ENCODE data around the gene TLK1. TPM values are rescaled to one million over a fixed set of nuclear protein-coding genes. Genes with fewer than 3 reads are reported as not detected.

Gene TLK1
- total and polyA plus RNA-seq, 7 experiments from 2014 or later = 40.0 to 191 (median 113) TPM

DNA sequence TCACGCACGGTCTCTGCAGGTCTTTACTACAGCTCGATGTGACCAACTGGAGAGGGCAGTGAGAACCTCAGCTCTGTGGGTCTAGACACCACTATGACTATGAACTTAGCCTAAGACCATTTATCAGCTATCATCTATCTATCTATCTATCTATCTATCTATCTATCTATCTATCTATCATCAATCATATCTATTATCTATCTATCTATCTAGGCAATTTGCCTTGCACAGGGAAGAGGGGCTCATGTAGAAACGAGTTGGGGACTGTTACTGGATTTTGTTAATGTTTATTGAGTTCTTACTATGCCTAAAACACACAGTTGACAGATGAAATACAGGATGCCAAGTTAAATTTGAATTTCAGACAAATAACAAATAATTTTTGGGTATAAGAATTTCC is 41.1 kb upstream of the TLK1 start:
- Histone ChIP-seq H3K4me3 (ENCODE audit: low read length) (no peak overlapping the region), H3K9me3 (ENCODE audit: control insufficient read depth in 2 of 3, low read length in 3 of 3) (no peaks in the 10 kb centered on the region), H3K4me1 (ENCODE audit: control insufficient read depth in 2 of 2, insufficient read depth in 2 of 2, low read length in 2 of 2) (no peaks in the 10 kb centered on the region), H3K36me3 (ENCODE audit: control insufficient read depth in 2 of 3, insufficient read depth in 3 of 3, low read length in 3 of 3) (no peaks in the 10 kb centered on the region), H3K27ac (ENCODE audit: low read depth, low read length) (no peak overlapping the region), H3K27me3 (ENCODE audit: control insufficient read depth in 2 of 2, insufficient read depth in 2 of 2, low read length in 2 of 2) (no peaks in the 10 kb centered on the region)
- Mint-ChIP-seq H3K36me3 (peaks cover 0 to 3% (median 0%) of the 10 kb centered on the region in 5 donors), H3K27me3 (peaks cover 0 to 2% (median 0%) of the 10 kb centered on the region in 5 donors), H3K4me3 (no peak overlapping the region), H3K27ac (no peak overlapping the region), H3K9me3 (peaks cover 0 to 7% (median 0%) of the 10 kb centered on the region in 11 donors), H3K4me1 (no peaks in the 10 kb centered on the region)
- POLR2A ChIA-PET = no interaction called here
- intact Hi-C loops (cut with micrococcal nuclease) = no loop called here
- DNase-seq (no peak), ATAC-seq (no peak)
- CTCF ChIA-PET = interaction anchor here (0.7 to 1.5 kb wide), 2 partner anchors 9 to 41 kb away, joined by 3 read pairs; partner anchors contain the start of gene TLK1

- Mint-ChIP-seq H3K9me3 (peaks cover 0 to 4% (median 0%) of the 10 kb centered on the region in 11 donors), H3K36me3 (peaks cover 0 to 2% (median 0%) of the 10 kb centered on the region in 5 donors), H3K4me3 (no peak overlapping the region), H3K27ac (no peak overlapping the region), H3K4me1 (no peaks in the 10 kb centered on the region), H3K27me3 (peaks cover 0 to 2% (median 0%) of the 10 kb centered on the region in 5 donors)
- no peak overlapping the region for H3K4me3 ChIP-seq (ENCODE audit: low read length)
- ChIA-PET CTCF (interaction anchor here (1.5 kb wide), 1 partner anchor 8 kb away, joined by 3 read pairs; no protein-coding TSS in a partner anchor), POLR2A (no interaction called here)
- DNase-seq (no peak), ATAC-seq (no peak)
- no peaks in the 10 kb centered on the region for H3K27me3 ChIP-seq (ENCODE audit: control insufficient read depth in 2 of 2, insufficient read depth in 2 of 2, low read length in 2 of 2)
- no peaks in the 10 kb centered on the region for H3K4me1 ChIP-seq (ENCODE audit: control insufficient read depth in 2 of 2, insufficient read depth in 2 of 2, low read length in 2 of 2)
- no peak overlapping the region for H3K27ac ChIP-seq (ENCODE audit: low read depth, low read length)
- intact Hi-C loops (cut with micrococcal nuclease) = no loop called here
- no peaks in the 10 kb centered on the region for H3K9me3 ChIP-seq (ENCODE audit: control insufficient read depth in 2 of 3, low read length in 3 of 3)
- no peaks in the 10 kb centered on the region for H3K36me3 ChIP-seq (ENCODE audit: control insufficient read depth in 2 of 3, insufficient read depth in 3 of 3, low read length in 3 of 3)
Measured at GRCh38 chr2:171201271-171201670, 40.6 kb upstream of the TLK1 start.

DNA sequence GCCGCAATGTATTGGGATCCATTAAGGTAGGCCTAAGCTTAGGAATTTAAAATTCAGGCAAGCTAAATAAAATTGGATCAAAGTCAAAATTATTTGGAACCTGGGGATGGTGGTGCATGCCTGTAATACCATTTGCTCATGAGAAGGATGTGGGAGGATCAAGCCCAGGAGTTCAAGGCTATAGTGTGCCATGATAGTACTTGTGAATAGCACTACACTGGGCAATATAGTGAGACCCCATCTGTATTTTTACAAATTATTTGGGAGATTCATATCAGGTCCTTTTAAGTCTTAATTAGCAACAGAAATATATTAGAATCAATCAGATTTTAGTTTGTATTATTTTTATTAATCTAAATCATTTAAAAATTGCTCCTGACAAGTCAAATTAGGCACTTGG is 39.8 kb upstream of the TLK1 start:
- DNase-seq (no peak), ATAC-seq (no peak)
- H3K9me3 ChIP-seq (ENCODE audit: control insufficient read depth in 2 of 3, low read length in 3 of 3) = no peaks in the 10 kb centered on the region
- no peaks in the 10 kb centered on the region for H3K36me3 ChIP-seq (ENCODE audit: control insufficient read depth in 2 of 3, insufficient read depth in 3 of 3, low read length in 3 of 3)
- peaks cover 0 to 2% (median 0%) of the 10 kb centered on the region in 5 donors for H3K36me3 Mint-ChIP-seq
- no peak overlapping the region for H3K4me3 ChIP-seq (ENCODE audit: low read length)
- CTCF ChIA-PET = interaction anchor here (1.5 kb wide), 1 partner anchor 8 kb away, joined by 3 read pairs; no protein-coding TSS in a partner anchor
- H3K27ac ChIP-seq (ENCODE audit: low read depth, low read length) = no peak overlapping the region
- POLR2A ChIA-PET = no interaction called here
- no peaks in the 10 kb centered on the region for H3K4me1 Mint-ChIP-seq
- peaks cover 0 to 4% (median 0%) of the 10 kb centered on the region in 11 donors for H3K9me3 Mint-ChIP-seq
- H3K27me3 Mint-ChIP-seq = peaks cover 0 to 2% (median 0%) of the 10 kb centered on the region in 5 donors
- intact Hi-C loops (cut with micrococcal nuclease) = no loop called here
- H3K27ac Mint-ChIP-seq = no peak overlapping the region
- H3K4me3 Mint-ChIP-seq = no peak overlapping the region
- no peaks in the 10 kb centered on the region for H3K27me3 ChIP-seq (ENCODE audit: control insufficient read depth in 2 of 2, insufficient read depth in 2 of 2, low read length in 2 of 2)
- H3K4me1 ChIP-seq (ENCODE audit: control insufficient read depth in 2 of 2, insufficient read depth in 2 of 2, low read length in 2 of 2) = no peaks in the 10 kb centered on the region

DNA sequence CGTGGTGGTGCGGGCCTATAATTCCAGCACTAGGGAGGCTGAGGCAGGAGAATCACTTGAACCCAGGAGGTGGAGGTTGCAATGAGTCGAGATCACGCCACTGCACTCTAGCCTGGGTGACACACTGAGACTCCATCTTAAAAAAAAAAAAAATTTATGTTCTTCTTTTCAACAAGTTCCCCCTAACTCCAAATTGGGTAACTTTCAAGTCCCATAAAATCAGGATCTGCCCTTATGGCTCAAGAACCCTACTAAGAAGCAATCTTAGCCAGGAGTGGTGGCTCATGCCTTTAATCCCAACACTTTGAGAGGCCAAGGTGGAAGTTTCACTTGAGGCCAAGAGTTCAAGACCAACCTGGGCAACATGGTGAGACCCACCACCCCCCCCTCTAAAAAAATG is 30.3 kb upstream of the TLK1 start:
- no peak for DNase-seq
- no peaks in the 10 kb centered on the region for H3K27me3 Mint-ChIP-seq
- H3K4me1 Mint-ChIP-seq = no peaks in the 10 kb centered on the region
- no peak overlapping the region for H3K27ac Mint-ChIP-seq
- no peak overlapping the region for H3K4me3 Mint-ChIP-seq
- CTCF ChIA-PET = interaction anchor here (0.6 kb wide), 1 partner anchor 60 kb away, joined by 3 read pairs; no protein-coding TSS in a partner anchor
- H3K36me3 Mint-ChIP-seq = peaks cover 0 to 2% (median 0%) of the 10 kb centered on the region in 5 donors
- ATAC-seq = no peak
- intact Hi-C loops (cut with micrococcal nuclease) = no loop called here
- H3K4me3 ChIP-seq (ENCODE audit: low read length) = no peak overlapping the region
- no peaks in the 10 kb centered on the region for H3K27me3 ChIP-seq (ENCODE audit: control insufficient read depth in 2 of 2, insufficient read depth in 2 of 2, low read length in 2 of 2)
- no peaks in the 10 kb centered on the region for H3K36me3 ChIP-seq (ENCODE audit: control insufficient read depth in 2 of 3, insufficient read depth in 3 of 3, low read length in 3 of 3)
- POLR2A ChIA-PET = no interaction called here
- no peaks in the 10 kb centered on the region for H3K9me3 ChIP-seq (ENCODE audit: control insufficient read depth in 2 of 3, low read length in 3 of 3)
- H3K4me1 ChIP-seq (ENCODE audit: control insufficient read depth in 2 of 2, insufficient read depth in 2 of 2, low read length in 2 of 2) = no peaks in the 10 kb centered on the region
- H3K27ac ChIP-seq (ENCODE audit: low read depth, low read length) = no peak overlapping the region
- H3K9me3 Mint-ChIP-seq = no peaks in the 10 kb centered on the region

- H3K4me3 Mint-ChIP-seq = no peak overlapping the region
- no peak overlapping the region for H3K27ac Mint-ChIP-seq
- ChIA-PET POLR2A (no interaction called here), CTCF (no interaction called here)
- DNase-seq (no peak), ATAC-seq (no peak)
- Histone ChIP-seq H3K9me3 (ENCODE audit: control insufficient read depth in 2 of 3, low read length in 3 of 3) (no peaks in the 10 kb centered on the region), H3K4me1 (ENCODE audit: control insufficient read depth in 2 of 2, insufficient read depth in 2 of 2, low read length in 2 of 2) (no peaks in the 10 kb centered on the region), H3K27ac (ENCODE audit: low read depth, low read length) (no peak overlapping the region), H3K4me3 (ENCODE audit: low read length) (no peak overlapping the region), H3K27me3 (ENCODE audit: control insufficient read depth in 2 of 2, insufficient read depth in 2 of 2, low read length in 2 of 2) (no peaks in the 10 kb centered on the region), H3K36me3 (ENCODE audit: control insufficient read depth in 2 of 3, insufficient read depth in 3 of 3, low read length in 3 of 3) (no peaks in the 10 kb centered on the region)
- intact Hi-C loops (cut with micrococcal nuclease) = no loop called here
- peaks cover 0 to 4% (median 0%) of the 10 kb centered on the region in 5 donors for H3K36me3 Mint-ChIP-seq
- H3K27me3 Mint-ChIP-seq = no peaks in the 10 kb centered on the region
- peaks cover 0 to 2% (median 0%) of the 10 kb centered on the region in 7 donors for H3K4me1 Mint-ChIP-seq
- no peaks in the 10 kb centered on the region for H3K9me3 Mint-ChIP-seq
Measured at GRCh38 chr2:171187819-171188218, 27.1 kb upstream of the TLK1 start.

- no peaks in the 10 kb centered on the region for H3K27me3 ChIP-seq (ENCODE audit: control insufficient read depth in 2 of 2, insufficient read depth in 2 of 2, low read length in 2 of 2)
- H3K4me3 ChIP-seq (ENCODE audit: low read length) = no peak overlapping the region
- Mint-ChIP-seq H3K27me3 (no peaks in the 10 kb centered on the region), H3K9me3 (no peaks in the 10 kb centered on the region), H3K27ac (no peak overlapping the region), H3K36me3 (peaks cover 0 to 4% (median 0%) of the 10 kb centered on the region in 5 donors), H3K4me1 (peaks cover 0 to 2% (median 0%) of the 10 kb centered on the region in 7 donors), H3K4me3 (no peak overlapping the region)
- no peaks in the 10 kb centered on the region for H3K9me3 ChIP-seq (ENCODE audit: control insufficient read depth in 2 of 3, low read length in 3 of 3)
- no peaks in the 10 kb centered on the region for H3K4me1 ChIP-seq (ENCODE audit: control insufficient read depth in 2 of 2, insufficient read depth in 2 of 2, low read length in 2 of 2)
- ChIA-PET CTCF (no interaction called here), POLR2A (interaction anchor here (0.5 kb wide), 1 partner anchor 49 kb away, joined by 3 read pairs; no protein-coding TSS in a partner anchor)
- ATAC-seq = no peak
- intact Hi-C loops (cut with micrococcal nuclease) = no loop called here
- no peak for DNase-seq
- no peaks in the 10 kb centered on the region for H3K36me3 ChIP-seq (ENCODE audit: control insufficient read depth in 2 of 3, insufficient read depth in 3 of 3, low read length in 3 of 3)
- H3K27ac ChIP-seq (ENCODE audit: low read depth, low read length) = no peak overlapping the region
Measured at GRCh38 chr2:171187177-171187576, 26.5 kb upstream of the TLK1 start.

DNA sequence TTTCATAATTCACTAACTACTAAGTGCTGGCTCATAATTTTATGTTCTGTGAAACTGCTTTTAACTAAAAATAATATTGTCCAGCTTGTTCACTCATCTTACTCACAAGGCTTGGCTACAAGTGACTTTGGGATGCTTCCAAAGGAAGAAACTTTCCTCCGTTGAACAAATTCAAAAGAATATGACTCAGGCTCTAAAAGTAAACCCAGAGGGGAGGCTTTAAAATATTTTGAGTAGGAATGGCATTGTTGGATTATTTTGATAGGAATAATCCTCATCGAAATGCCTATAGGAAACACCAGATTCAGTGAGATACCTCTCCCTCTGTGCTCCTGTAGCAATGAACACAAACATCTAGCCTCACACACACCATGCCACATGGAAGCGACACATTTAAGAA is 25.2 kb upstream of the TLK1 start:
- ChIA-PET POLR2A (no interaction called here), CTCF (no interaction called here)
- H3K27me3 ChIP-seq (ENCODE audit: control insufficient read depth in 2 of 2, insufficient read depth in 2 of 2, low read length in 2 of 2) = no peaks in the 10 kb centered on the region
- DNase-seq (no peak), ATAC-seq (no peak)
- intact Hi-C loops (cut with micrococcal nuclease) = no loop called here
- H3K9me3 ChIP-seq (ENCODE audit: control insufficient read depth in 2 of 3, low read length in 3 of 3) = no peaks in the 10 kb centered on the region
- no peaks in the 10 kb centered on the region for H3K27me3 Mint-ChIP-seq
- H3K36me3 Mint-ChIP-seq = peaks cover 0 to 4% (median 0%) of the 10 kb centered on the region in 5 donors
- no peak overlapping the region for H3K27ac Mint-ChIP-seq
- peaks cover 0 to 2% (median 0%) of the 10 kb centered on the region in 7 donors for H3K4me1 Mint-ChIP-seq
- H3K4me3 ChIP-seq (ENCODE audit: low read length) = no peak overlapping the region
- H3K36me3 ChIP-seq (ENCODE audit: control insufficient read depth in 2 of 3, insufficient read depth in 3 of 3, low read length in 3 of 3) = no peaks in the 10 kb centered on the region
- no peak overlapping the region for H3K27ac ChIP-seq (ENCODE audit: low read depth, low read length)
- H3K4me1 ChIP-seq (ENCODE audit: control insufficient read depth in 2 of 2, insufficient read depth in 2 of 2, low read length in 2 of 2) = no peaks in the 10 kb centered on the region
- no peak overlapping the region for H3K4me3 Mint-ChIP-seq
- H3K9me3 Mint-ChIP-seq = peaks cover 0 to 2% (median 0%) of the 10 kb centered on the region in 11 donors
